H9 (cell line): ENCODE results near the gene P2RY14. TPM values are rescaled to one million over a fixed set of nuclear protein-coding genes. Genes with fewer than 3 reads are reported as not detected.

Source experiments
- DNase-seq: peaks from one replicate; pipeline ENCODE4 v3.0.0-alpha.2; 2017
- H2AFZ ChIP-seq: one replicate; pipeline ENCODE4 v1.6.1; 2013; ENCODE audit warnings: mild to moderate bottlenecking, low read length, control low read depth, moderate library complexity
- H2AK5ac ChIP-seq: 2 replicates; pipeline ENCODE4 v1.6.1; 2013; ENCODE audit warnings: low read length, control low read depth, mixed read lengths; ENCODE audit not compliant: insufficient read length
- H2BK120ac ChIP-seq: one replicate; pipeline ENCODE4 v1.6.1; 2013; ENCODE audit warnings: low read depth, mild to moderate bottlenecking, low read length, control low read depth, inconsistent platforms; ENCODE audit not compliant: poor library complexity, severe bottlenecking
- H2BK12ac ChIP-seq: 2 replicates; pipeline ENCODE4 v1.6.1; 2013; ENCODE audit warnings: low read length, control low read depth, mixed read lengths, low read depth; ENCODE audit not compliant: insufficient read length
- H2BK15ac ChIP-seq: 2 replicates; pipeline ENCODE4 v1.6.1; 2013; ENCODE audit warnings: low read depth, low read length, control low read depth
- H2BK20ac ChIP-seq: one replicate; pipeline ENCODE4 v1.6.1; 2013; ENCODE audit warnings: low read depth, mild to moderate bottlenecking, low read length, control low read depth, inconsistent platforms; ENCODE audit not compliant: poor library complexity, severe bottlenecking
- H2BK5ac ChIP-seq: 2 replicates; pipeline ENCODE4 v1.6.1; 2013; ENCODE audit warnings: low read length, control low read depth, mixed read lengths; ENCODE audit not compliant: insufficient read length
- H3K14ac ChIP-seq: 2 replicates; pipeline ENCODE4 v1.6.1; 2013; ENCODE audit warnings: low read length, control low read depth; ENCODE audit not compliant: insufficient read depth
- H3K18ac ChIP-seq: 2 replicates; pipeline ENCODE4 v1.6.1; 2013; ENCODE audit warnings: low read depth, mild to moderate bottlenecking, mixed read lengths, low read length, control low read depth; ENCODE audit not compliant: insufficient read length
- H3K23ac ChIP-seq: 2 replicates; pipeline ENCODE4 v1.6.1; 2013; ENCODE audit warnings: low read length, control low read depth, mixed read lengths, low read depth; ENCODE audit not compliant: insufficient read length
- H3K23me2 ChIP-seq: 2 replicates; pipeline ENCODE4 v1.6.1; 2013; ENCODE audit warnings: low read depth, mild to moderate bottlenecking, mixed read lengths, low read length, control low read depth; ENCODE audit not compliant: insufficient read length, poor library complexity, severe bottlenecking
- H3K27ac ChIP-seq: 2 replicates; pipeline ENCODE4 v1.5.1; 2013; ENCODE audit warnings: low read length, control low read depth, mixed read lengths, low read depth; ENCODE audit not compliant: insufficient read length
- H3K27me3 ChIP-seq: 2 replicates; pipeline ENCODE4 v1.6.1; 2013; ENCODE audit warnings: low read length, control low read depth, inconsistent platforms; ENCODE audit not compliant: insufficient read depth
- H3K4ac ChIP-seq: 2 replicates; pipeline ENCODE4 v1.6.1; 2013; ENCODE audit warnings: low read depth, mild to moderate bottlenecking, control low read depth, inconsistent platforms, low read length, moderate library complexity
- H3K4me1 ChIP-seq: 2 replicates; pipeline ENCODE4 v1.6.1; 2013; ENCODE audit warnings: low read length, control low read depth, inconsistent platforms; ENCODE audit not compliant: insufficient read depth
- H3K4me2 ChIP-seq: 2 replicates; pipeline ENCODE4 v1.6.1; 2013; ENCODE audit warnings: low read length, control low read depth, mixed read lengths; ENCODE audit not compliant: insufficient read length, insufficient read depth
- H3K56ac ChIP-seq: 2 replicates; pipeline ENCODE4 v1.6.1; 2013; ENCODE audit warnings: low read depth, mild to moderate bottlenecking, mixed read lengths, low read length, control low read depth; ENCODE audit not compliant: insufficient read length
- H3K79me1 ChIP-seq: 2 replicates; pipeline ENCODE4 v1.6.1; 2013; ENCODE audit warnings: low read depth, mild to moderate bottlenecking, moderate library complexity, low read length, control low read depth, inconsistent platforms; ENCODE audit not compliant: insufficient read depth, poor library complexity, severe bottlenecking
- H3K79me2 ChIP-seq: 2 replicates; pipeline ENCODE4 v1.6.1; 2013; ENCODE audit warnings: low read length, control low read depth, inconsistent platforms; ENCODE audit not compliant: insufficient read depth
- H3K9ac ChIP-seq: 2 replicates; pipeline ENCODE4 v1.6.1; 2013; ENCODE audit warnings: low read length, control low read depth, mixed read lengths; ENCODE audit not compliant: insufficient read length; ENCODE audit errors: extremely low read depth
- H3K9me3 ChIP-seq: one replicate; pipeline ENCODE4 v1.6.1; 2013; ENCODE audit warnings: low read depth, low read length, inconsistent platforms; ENCODE audit not compliant: control insufficient read depth
- H3T11ph ChIP-seq: one replicate; pipeline ENCODE4 v1.6.1; 2013; ENCODE audit warnings: mild to moderate bottlenecking, low read length, control low read depth, inconsistent platforms
- H4K20me1 ChIP-seq: one replicate; pipeline ENCODE4 v1.6.1; 2013; ENCODE audit not compliant: control insufficient read depth, insufficient read length, insufficient read depth
- H4K5ac ChIP-seq: 2 replicates; pipeline ENCODE4 v1.6.1; 2013; ENCODE audit warnings: low read depth, mild to moderate bottlenecking, mixed read lengths, low read length, control low read depth; ENCODE audit not compliant: insufficient read length
- H4K8ac ChIP-seq: replicated peaks from 2 replicates; pipeline ENCODE4 v1.6.1; 2013; ENCODE audit warnings: low read length, control low read depth, mixed read lengths, low read depth; ENCODE audit not compliant: insufficient read length
- H4K91ac ChIP-seq: 2 replicates; pipeline ENCODE4 v1.6.1; 2013; ENCODE audit warnings: low read depth, mild to moderate bottlenecking, moderate library complexity, mixed read lengths, low read length, control low read depth; ENCODE audit not compliant: insufficient read length
- H3K27ac Mint-ChIP-seq, 3 experiments: 2 replicates in 2 of 3; 3 replicates in 1 of 3; pipeline ENCODE4 v1.8.0; 2020 to 2021; ENCODE audit warnings: mixed read lengths in 3 of 3, mild to moderate bottlenecking in 1 of 3, moderate library complexity in 1 of 3
- H3K27me3 Mint-ChIP-seq: 2 replicates; pipeline ENCODE4 v1.8.0; 2021; ENCODE audit warnings: low read depth, mild to moderate bottlenecking, moderate library complexity, mixed read lengths
- H3K36me3 Mint-ChIP-seq, 3 experiments: 2 replicates in 2 of 3; 3 replicates in 1 of 3; pipeline ENCODE4 v1.8.0; 2020 to 2021; ENCODE audit warnings: low read depth in 3 of 3, mixed read lengths in 3 of 3; ENCODE audit not compliant: insufficient read depth in 1 of 3
- H3K4me1 Mint-ChIP-seq, 2 experiments: 2 replicates each; pipeline ENCODE4 v1.8.0; 2020; ENCODE audit warnings: mixed read lengths in 2 of 2
- H3K4me3 Mint-ChIP-seq, 2 experiments: 2 replicates in 1 of 2; 3 replicates in 1 of 2; pipeline ENCODE4 v1.8.0; 2020 to 2021; ENCODE audit warnings: mild to moderate bottlenecking in 2 of 2, mixed read lengths in 2 of 2, moderate library complexity in 1 of 2
- H3K9me3 Mint-ChIP-seq, 2 experiments: 2 replicates in 1 of 2; 3 replicates in 1 of 2; pipeline ENCODE4 v1.8.0; 2020; ENCODE audit warnings: mild to moderate bottlenecking in 2 of 2, mixed read lengths in 2 of 2, moderate library complexity in 1 of 2
- CTCF ChIP-seq: fragments of 200-600 bp; sonication (generic); conservative IDR thresholded peaks from 3 replicates; pipeline ENCODE4 v1.8.0; 2021; ENCODE audit warnings: antibody characterized with exemption, mild to moderate bottlenecking
- WGBS: extraction: QIAGEN DNeasy Blood & Tissue Kit; methylation state at CpG from one replicate; pipeline ENCODE4 v1.1.7; 2013; ENCODE audit warnings: missing lambda C conversion rate, low lambda C conversion rate, mixed read lengths; ENCODE audit not compliant: insufficient read length; ENCODE audit errors: extremely low coverage; 5-methylcytosine and 5-hydroxymethylcytosine counted together
- total RNA-seq: library from RNA; stranded (reverse); gene quantifications from 2 replicates; pipeline ENCODE4 v1.2.1, GENCODE V29; 2021

P2RY14 gene
- total RNA-seq, 1 experiment from 2014 or later: not detected

GRCh38 chr3:151230646-151231045, 47.7 kb downstream of the P2RY14 start:
- H3K9me3 ChIP-seq: no peaks in the 10 kb centered on the region
- H2AFZ ChIP-seq: no peak overlapping the region
- H3K18ac ChIP-seq: no peak overlapping the region
- no peak overlapping the region for H3K23ac ChIP-seq
- peaks cover 7% of the 10 kb centered on the region; the same call in 1 of the 2 replicates for H3K4me1 ChIP-seq
- no peak overlapping the region for H3K56ac ChIP-seq
- H3K79me1 ChIP-seq: no peaks in the 10 kb centered on the region
- no peak overlapping the region for H2BK20ac ChIP-seq
- H3T11ph ChIP-seq: no peak overlapping the region
- TF ChIP-seq CTCF: no peak
- H3K27ac Mint-ChIP-seq: peak overlapping the region in 2 of 3 experiments; percentile 7 to 69; a peak in 4 of 7 replicates
- H3K4me2 ChIP-seq: no peak overlapping the region
- no peaks in the 10 kb centered on the region for H3K79me2 ChIP-seq
- no peak overlapping the region for H3K27ac ChIP-seq
- H3K27me3 ChIP-seq: no peaks in the 10 kb centered on the region
- WGBS: no CpG with 5 or more reads among the region's 4 CpGs
- no peak overlapping the region for H4K5ac ChIP-seq
- no peak overlapping the region for H4K91ac ChIP-seq
- no peak overlapping the region for H4K8ac ChIP-seq
- H2AK5ac ChIP-seq: no peak overlapping the region
- no peak overlapping the region for H2BK15ac ChIP-seq
- H2BK12ac ChIP-seq: no peak overlapping the region
- no peaks in the 10 kb centered on the region for H3K23me2 ChIP-seq
- peaks cover 5 to 6% (median 6%) of the 10 kb centered on the region in 3 experiments; a peak in 5 of 7 replicates for H3K36me3 Mint-ChIP-seq
- no peak for DNase-seq
- peaks cover 0 to 3% of the 10 kb centered on the region in 2 experiments; a peak in 1 of 5 replicates for H3K9me3 Mint-ChIP-seq
- peaks cover 34 to 37% of the 10 kb centered on the region in 2 experiments for H3K4me1 Mint-ChIP-seq
- H2BK120ac ChIP-seq: no peak overlapping the region
- H4K20me1 ChIP-seq: no peaks in the 10 kb centered on the region
- no peak overlapping the region for H3K9ac ChIP-seq
- H2BK5ac ChIP-seq: no peak overlapping the region
- no peaks in the 10 kb centered on the region for H3K27me3 Mint-ChIP-seq
- no peak overlapping the region for H3K4me3 Mint-ChIP-seq
- H3K14ac ChIP-seq: no peak overlapping the region
- no peak overlapping the region for H3K4ac ChIP-seq
